ENCODE results near the gene ADAR.
A peak's percentile ranks its signal among the peaks of the same experiment; 100 is the strongest.

Gene ADAR

GRCh38 chr1:154583773-154584172 is 24.2 kb downstream of the ADAR start:
- DNase-seq = no peak

- no peak for DNase-seq
Measured at GRCh38 chr1:154582885-154583284, 25.1 kb downstream of the ADAR start.

- DNase-seq = no peak
Measured at GRCh38 chr1:154581766-154582165, 26.2 kb downstream of the ADAR start.

- no peak for DNase-seq
Measured at GRCh38 chr1:154579374-154579773, 28.6 kb downstream of the ADAR start.

GRCh38 chr1:154578058-154578418 is 29.9 kb downstream of the ADAR start:
- DNase-seq = no peak

- no peak for DNase-seq
Measured at GRCh38 chr1:154577346-154578057, 30.5 kb downstream of the ADAR start.

GRCh38 chr1:154575951-154576566 is 31.9 kb downstream of the ADAR start:
- DNase-seq = no peak

GRCh38 chr1:154575147-154575927 is 32.6 kb downstream of the ADAR start:
- DNase-seq = no peak

- DNase-seq = no peak
Measured at GRCh38 chr1:154574716-154575115, 33.3 kb downstream of the ADAR start.

- no peak for DNase-seq
Measured at GRCh38 chr1:154573168-154573510, 34.8 kb downstream of the ADAR start.

GRCh38 chr1:154572468-154573167 is 35.4 kb downstream of the ADAR start:
- no peak for DNase-seq

GRCh38 chr1:154571964-154572288 is 36.1 kb downstream of the ADAR start:
- no peak for DNase-seq

- no peak for DNase-seq
Measured at GRCh38 chr1:154571244-154571963, 36.6 kb downstream of the ADAR start.

- no peak for DNase-seq
Measured at GRCh38 chr1:154568157-154568815, 39.7 kb downstream of the ADAR start.

- peak; percentile 78 for DNase-seq
Measured at GRCh38 chr1:154567386-154568156, 40.4 kb downstream of the ADAR start, which contains the start of gene CHRNB2. CHRNB2 (plus strand) TSS chr1:154567778; CDS start chr1:154568045, 267 bp downstream.

GRCh38 chr1:154565876-154566275 is 42.1 kb downstream of the ADAR start:
- DNase-seq = no peak

- peak; percentile 79 for DNase-seq
Measured at GRCh38 chr1:154559466-154560044, 48.4 kb downstream of the ADAR start.

- DNase-seq = peak; percentile 98
Measured at GRCh38 chr1:154558720-154559465, 49.1 kb downstream of the ADAR start.

- peak; percentile 53 for DNase-seq
Measured at GRCh38 chr1:154557939-154558719, 49.9 kb downstream of the ADAR start, which contains the start of gene UBE2Q1. UBE2Q1 (minus strand) TSS chr1:154558662; CDS start chr1:154558553, 109 bp downstream.
